HCT116 (cell line): Measurements from ENCODE around the gene SELPLG. TPM values are rescaled to one million over a fixed set of nuclear protein-coding genes. Genes with fewer than 3 reads are reported as not detected.

Source experiments
- ATAC-seq: fragments of 200-7000 bp; cut with Tn5 transposase; 2 replicates; pipeline ENCODE4 v1.9.1; 2020; ENCODE audit warnings: mild to moderate bottlenecking, moderate library complexity
- BruUV-seq: library from RNA; stranded (reverse); fragments of 400-500 nt; replicated peaks from 2 replicates; lab custom pipeline; 2021; lab: Mats Ljungman, UMichigan
- CTCF ChIA-PET: fragments of 300-600 bp; sonication (Branson Sonifier 250); formaldehyde crosslinking; loops from one replicate; lab custom pipeline; 2021; ENCODE audit warnings: antibody characterized with exemption; lab: Charles Lee
- POLR2A ChIA-PET: fragments of 300-600, 350-600 bp; sonication (Branson Sonifier 250); formaldehyde crosslinking; loops from one replicate; lab custom pipeline; 2021; ENCODE audit warnings: antibody characterized with exemption; lab: Charles Lee
- RAD21 ChIA-PET, 2 experiments: fragments of 300-600 bp; sonication (Branson Sonifier 250); formaldehyde crosslinking; loops; one replicate each; lab custom pipeline; 2023; ENCODE audit warnings: low total read pairs in 2 of 2; ENCODE audit not compliant: uncharacterized antibody in 2 of 2, unreplicated experiment in 2 of 2, low non-redundant PET in 1 of 2; lab: Charles Lee
- DNase-seq: peaks from one replicate; pipeline ENCODE4 v3.0.0-alpha.2; 2010; ENCODE audit warnings: low read depth, low spot score
- H2AFZ ChIP-seq: fragments of 200-600 bp; shearing (Covaris generic), sonication (generic); 2 replicates; pipeline ENCODE4 v1.6.1; 2017; ENCODE audit warnings: low read depth, mixed run types, mixed read lengths, antibody characterized with exemption, low read length; ENCODE audit not compliant: poor library complexity, severe bottlenecking
- H3K27ac ChIP-seq: 2 replicates; pipeline ENCODE4 v1.5.1; 2012; ENCODE audit warnings: low read depth, low read length
- H3K27me3 ChIP-seq: fragments of 200-600 bp; sonication (generic); 2 replicates; pipeline ENCODE4 v1.6.1; 2016; ENCODE audit warnings: mixed run types, low read length, mixed read lengths; ENCODE audit not compliant: insufficient read depth
- H3K36me3 ChIP-seq, 2 experiments: fragments of 200-500 bp in 1 of 2; fragments of 200-600 bp in 1 of 2; sonication (Bioruptor generic) in 1 of 2; sonication (generic) in 1 of 2; 2 replicates each; pipeline versions ENCODE4 v1.5.1 to v1.6.1; 2014 to 2016; ENCODE audit warnings: low read length in 2 of 2, inconsistent platforms in 1 of 2, mixed read lengths in 1 of 2, mixed run types in 1 of 2; ENCODE audit not compliant: insufficient read depth in 2 of 2, control insufficient read depth in 1 of 2
- H3K4me1 ChIP-seq, 2 experiments: fragments of 200-600 bp in 1 of 2; sonication (generic) in 1 of 2; 2 replicates each; pipeline versions ENCODE4 v1.5.1 to v1.6.1; 2012 to 2017; ENCODE audit warnings: low read length in 2 of 2, inconsistent platforms in 1 of 2, mild to moderate bottlenecking in 1 of 2, mixed read lengths in 1 of 2, mixed run types in 1 of 2, moderate library complexity in 1 of 2; ENCODE audit not compliant: insufficient read depth in 2 of 2, control insufficient read depth in 1 of 2
- H3K4me2 ChIP-seq: fragments of 200-600 bp; sonication (generic); 2 replicates; pipeline ENCODE4 v1.6.1; 2017; ENCODE audit warnings: mixed run types, low read length, mixed read lengths
- H3K4me3 ChIP-seq, 2 experiments: fragments of 200-600 bp in 1 of 2; sonication (generic) in 1 of 2; replicated peaks in 1 of 2; 2 replicates each; pipeline ENCODE4 v1.5.1; 2011 to 2016; ENCODE audit warnings: low read length in 2 of 2, control low read depth in 1 of 2, low read depth in 1 of 2, mild to moderate bottlenecking in 1 of 2, mixed read lengths in 1 of 2, mixed run types in 1 of 2
- H3K79me2 ChIP-seq: fragments of 200-600 bp; sonication (generic); 2 replicates; pipeline ENCODE4 v1.6.1; 2017; ENCODE audit warnings: mild to moderate bottlenecking, mixed run types, low read length, moderate library complexity, mixed read lengths; ENCODE audit not compliant: insufficient read depth
- H3K9ac ChIP-seq: fragments of 200-600 bp; sonication (generic); 2 replicates; pipeline ENCODE4 v1.6.1; 2016; ENCODE audit warnings: low read length, mixed read lengths
- H3K9me2 ChIP-seq: fragments of 200-600 bp; sonication (generic), shearing (Covaris generic); 2 replicates; pipeline ENCODE4 v1.6.1; 2017; ENCODE audit warnings: mixed run types, mild to moderate bottlenecking, moderate library complexity; ENCODE audit not compliant: insufficient read depth
- H3K9me3 ChIP-seq, 2 experiments: fragments of 200-500 bp in 1 of 2; fragments of 200-600 bp in 1 of 2; sonication (Bioruptor generic) in 1 of 2; sonication (generic) in 1 of 2; 2 replicates each; pipeline ENCODE4 v1.6.1; 2014 to 2017; ENCODE audit warnings: low read length in 2 of 2, mixed read lengths in 2 of 2, inconsistent platforms in 1 of 2, low read depth in 1 of 2, mild to moderate bottlenecking in 1 of 2, mixed run types in 1 of 2, moderate library complexity in 1 of 2; ENCODE audit not compliant: control insufficient read depth in 1 of 2, insufficient read depth in 1 of 2
- H4K20me1 ChIP-seq: fragments of 200-600 bp; sonication (generic), shearing (Covaris generic); 2 replicates; pipeline ENCODE4 v1.6.1; 2017; ENCODE audit warnings: mixed run types, mild to moderate bottlenecking, moderate library complexity; ENCODE audit not compliant: insufficient read depth
- CBX3 ChIP-seq: IDR thresholded peaks from 2 replicates; pipeline ENCODE4 v1.6.1; 2012; ENCODE audit warnings: low read depth
- CEBPB ChIP-seq: IDR thresholded peaks from 2 replicates; pipeline ENCODE4 v1.6.1; 2012; ENCODE audit warnings: low read depth
- ELF1 ChIP-seq: IDR thresholded peaks from 2 replicates; pipeline ENCODE4 v1.6.1; 2012; ENCODE audit warnings: low read depth, borderline replicate concordance
- EZH2 ChIP-seq: fragments of 200-600 bp; sonication (generic); IDR thresholded peaks from 2 replicates; pipeline ENCODE4 v1.6.1; 2017; ENCODE audit warnings: antibody characterized with exemption, mixed run types
- RAD21 ChIP-seq: IDR thresholded peaks from 2 replicates; pipeline ENCODE4 v1.6.1; 2012; ENCODE audit warnings: low read depth, mild to moderate bottlenecking
- SRF ChIP-seq: IDR thresholded peaks from 2 replicates; pipeline ENCODE4 v1.6.1; 2012; ENCODE audit warnings: low read depth
- intact Hi-C: fragments of 100-400 bp; cut with micrococcal nuclease; formaldehyde crosslinking; loops from 2 replicates; pipeline ENCODE4 v1.10.0; 2022
- total RNA-seq: library from RNA; stranded (reverse); gene quantifications from one replicate; pipeline ENCODE4 v1.2.1, GENCODE V29; 2021; ENCODE audit not compliant: unreplicated experiment
- TF ChIP-seq, protein P1 (sequence below): IDR thresholded peaks from 2 replicates; pipeline ENCODE4 v1.6.1; 2011; ENCODE audit warnings: mild to moderate bottlenecking, low read length, moderate library complexity; ENCODE audit not compliant: insufficient replicate concordance; ENCODE audit errors: extremely low read depth

The SELPLG gene
- total RNA-seq, 1 experiment from 2014 or later: 1.2 TPM

DNA sequence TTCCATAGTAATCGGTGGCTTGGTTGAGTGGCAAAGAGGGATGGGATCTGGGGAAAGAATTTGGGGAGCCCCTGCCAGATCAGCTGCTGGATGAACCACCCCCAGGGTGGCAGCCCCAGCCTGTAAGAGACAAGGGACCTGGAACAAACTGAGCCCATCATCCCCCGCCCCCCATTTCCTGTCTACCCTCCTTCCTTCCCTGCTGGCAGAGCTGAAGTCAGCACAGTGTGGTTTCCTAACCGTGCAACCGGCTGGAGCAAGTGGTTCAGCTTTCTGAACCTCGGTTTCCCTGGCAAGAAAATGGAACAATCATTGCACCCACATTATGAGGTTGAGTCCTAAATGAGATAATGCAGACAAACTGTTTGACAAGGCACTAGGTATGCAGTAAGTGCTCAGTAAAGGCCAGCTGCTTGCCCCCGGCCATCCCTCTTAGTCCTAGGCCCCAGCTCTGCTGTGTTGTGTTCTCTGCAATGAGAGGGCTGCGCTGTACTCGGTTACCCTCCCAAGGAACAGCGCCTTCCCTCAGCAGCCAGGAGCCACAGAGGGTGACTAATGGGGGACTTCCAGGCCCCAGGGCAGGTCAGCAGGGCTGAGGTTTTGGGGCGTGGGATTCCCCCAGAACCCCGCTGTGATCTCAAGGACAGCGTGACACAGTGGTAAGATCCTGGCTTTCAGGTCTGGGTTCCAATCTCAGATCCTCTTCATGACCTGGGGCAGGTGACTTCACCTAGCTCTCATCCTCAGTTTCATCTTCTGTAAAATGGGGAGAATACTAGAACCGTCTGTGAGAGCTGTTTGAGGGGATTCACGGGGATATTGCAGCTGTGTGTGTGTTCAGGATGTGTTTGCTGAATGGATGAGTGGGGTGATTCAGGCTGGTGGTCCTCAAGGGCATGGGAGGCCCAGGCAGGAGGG lies 16.5 kb downstream of the SELPLG start:
- DNase-seq (no peak), ATAC-seq (no peak)
- H2AFZ ChIP-seq: no peak overlapping the region
- intact Hi-C loops: loop anchor here (5.0 to 10.0 kb wide), 3 partner anchors 282 to 702 kb away; partner anchors contain the start of gene CMKLR1
- ChIA-PET RAD21 (no interaction called here), POLR2A (interaction anchor here (1.4 kb wide), 1 partner anchor 52 kb away, joined by 3 read pairs; no protein-coding TSS in a partner anchor), CTCF (interaction anchor here (0.9 to 2.9 kb wide), 9 partner anchors 11 to 68 kb away, joined by 3 to 16 read pairs (median 4); partner anchors contain the start of gene ISCU)
- TF ChIP-seq CBX3 (no peak), SRF (no peak), RAD21 (no peak), EZH2 (no peak), ELF1 (no peak), CEBPB (no peak)
- TF ChIP-seq, protein P1, sequence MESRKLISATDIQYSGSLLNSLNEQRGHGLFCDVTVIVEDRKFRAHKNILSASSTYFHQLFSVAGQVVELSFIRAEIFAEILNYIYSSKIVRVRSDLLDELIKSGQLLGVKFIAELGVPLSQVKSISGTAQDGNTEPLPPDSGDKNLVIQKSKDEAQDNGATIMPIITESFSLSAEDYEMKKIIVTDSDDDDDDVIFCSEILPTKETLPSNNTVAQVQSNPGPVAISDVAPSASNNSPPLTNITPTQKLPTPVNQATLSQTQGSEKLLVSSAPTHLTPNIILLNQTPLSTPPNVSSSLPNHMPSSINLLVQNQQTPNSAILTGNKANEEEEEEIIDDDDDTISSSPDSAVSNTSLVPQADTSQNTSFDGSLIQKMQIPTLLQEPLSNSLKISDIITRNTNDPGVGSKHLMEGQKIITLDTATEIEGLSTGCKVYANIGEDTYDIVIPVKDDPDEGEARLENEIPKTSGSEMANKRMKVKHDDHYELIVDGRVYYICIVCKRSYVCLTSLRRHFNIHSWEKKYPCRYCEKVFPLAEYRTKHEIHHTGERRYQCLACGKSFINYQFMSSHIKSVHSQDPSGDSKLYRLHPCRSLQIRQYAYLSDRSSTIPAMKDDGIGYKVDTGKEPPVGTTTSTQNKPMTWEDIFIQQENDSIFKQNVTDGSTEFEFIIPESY: no peak
- no peaks in the 10 kb centered on the region for H3K79me2 ChIP-seq
- no peaks in the 10 kb centered on the region for H3K9me2 ChIP-seq
- peaks cover 12 to 24% of the 10 kb centered on the region in 2 experiments for H3K4me1 ChIP-seq
- H3K27me3 ChIP-seq: no peaks in the 10 kb centered on the region
- no peak overlapping the region for H3K9ac ChIP-seq
- no TSS peak for BruUV-seq
- H3K36me3 ChIP-seq: no peaks in the 10 kb centered on the region
- no peak overlapping the region for H3K27ac ChIP-seq
- H4K20me1 ChIP-seq: no peaks in the 10 kb centered on the region
- H3K9me3 ChIP-seq: peaks cover 0 to 6% of the 10 kb centered on the region in 2 experiments; a peak in 1 of 4 replicates
- H3K4me2 ChIP-seq: no peak overlapping the region
- H3K4me3 ChIP-seq: no peak overlapping the region
